Glutamatergic neuron (in vitro differentiated cells): Measurements from ENCODE around the gene RXFP1. TPM values are rescaled to one million over a fixed set of nuclear protein-coding genes. Genes with fewer than 3 reads are reported as not detected.

Experiments used
- DNase-seq: peaks from one replicate; pipeline ENCODE4 v3.0.0; 2022
- H3K27ac Mint-ChIP-seq: one replicate; pipeline ENCODE4 v1.8.0; 2020; ENCODE audit warnings: mild to moderate bottlenecking, mixed read lengths, inconsistent platforms; ENCODE audit not compliant: unreplicated experiment
- H3K27me3 Mint-ChIP-seq: one replicate; pipeline ENCODE4 v1.8.0; 2020; ENCODE audit warnings: mild to moderate bottlenecking, moderate library complexity, mixed read lengths, inconsistent platforms; ENCODE audit not compliant: unreplicated experiment
- H3K36me3 Mint-ChIP-seq: one replicate; pipeline ENCODE4 v1.8.0; 2020; ENCODE audit warnings: mild to moderate bottlenecking, mixed read lengths, inconsistent platforms; ENCODE audit not compliant: unreplicated experiment
- H3K4me1 Mint-ChIP-seq: one replicate; pipeline ENCODE4 v1.8.0; 2020; ENCODE audit warnings: mild to moderate bottlenecking, low read depth, mixed read lengths, inconsistent platforms; ENCODE audit not compliant: unreplicated experiment
- H3K4me3 Mint-ChIP-seq: one replicate; pipeline ENCODE4 v1.8.0; 2020; ENCODE audit warnings: mild to moderate bottlenecking, mixed read lengths, inconsistent platforms; ENCODE audit not compliant: unreplicated experiment
- H3K9me3 Mint-ChIP-seq: one replicate; pipeline ENCODE4 v1.8.0; 2020; ENCODE audit warnings: mild to moderate bottlenecking, moderate library complexity, mixed read lengths, inconsistent platforms; ENCODE audit not compliant: unreplicated experiment
- CTCF ChIP-seq: fragments of 200-600 bp; sonication (generic); IDR thresholded peaks from one replicate; pipeline ENCODE4 v1.5.0; 2021; ENCODE audit not compliant: partially characterized antibody, unreplicated experiment
- long read RNA-seq: library from polyadenylated mRNA; unstranded; transcript quantifications from one replicate; pipeline ENCODE4 v2.0.0, GENCODE V29; 2020; ENCODE audit not compliant: unreplicated experiment
- total RNA-seq: library from RNA; stranded (reverse); fragmentation: NEBNext Ultra II Directional; extraction: Animal tissue kit (Norgen Biotek cat#: 25700); gene quantifications from one replicate; pipeline ENCODE4 v1.2.1, GENCODE V29; 2021; ENCODE audit not compliant: unreplicated experiment

Gene RXFP1
- total RNA-seq, result not detected
- long read RNA-seq, result 0 reads

DNA sequence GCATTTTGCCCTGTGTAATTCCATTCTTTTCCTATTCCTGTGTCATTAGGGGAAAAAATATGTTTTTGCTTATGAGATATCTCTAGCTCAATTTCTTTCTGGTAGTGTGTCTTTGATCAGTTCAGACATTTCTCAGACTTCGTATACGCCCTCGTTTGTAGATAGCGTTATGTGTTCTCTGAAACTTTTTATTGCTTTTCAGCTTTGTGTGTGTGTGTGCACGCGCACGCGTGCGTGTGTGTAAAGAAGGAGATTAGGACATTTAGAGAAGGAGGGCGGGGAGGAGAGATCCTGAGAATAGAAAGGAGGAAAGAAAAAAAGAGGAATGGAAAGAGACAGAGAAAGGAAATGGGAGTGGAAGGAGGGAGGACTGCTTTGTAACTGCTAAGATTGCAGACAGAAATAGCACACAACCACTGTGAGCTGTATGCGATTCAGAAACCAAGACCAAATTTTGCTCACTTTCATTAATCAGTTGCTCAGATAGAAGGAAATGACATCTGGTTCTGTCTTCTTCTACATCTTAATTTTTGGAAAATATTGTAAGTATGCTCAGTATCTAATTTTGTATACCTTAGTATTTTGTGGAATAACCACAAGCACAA, at the start of gene RXFP1:
TSS of gene RXFP1 (plus strand) at position 399 of the 605 bp plus-strand sequence. CDS start at position 494, 95 bp downstream.
- no peak within 1 kb of the TSS for H3K4me3 Mint-ChIP-seq

DNA sequence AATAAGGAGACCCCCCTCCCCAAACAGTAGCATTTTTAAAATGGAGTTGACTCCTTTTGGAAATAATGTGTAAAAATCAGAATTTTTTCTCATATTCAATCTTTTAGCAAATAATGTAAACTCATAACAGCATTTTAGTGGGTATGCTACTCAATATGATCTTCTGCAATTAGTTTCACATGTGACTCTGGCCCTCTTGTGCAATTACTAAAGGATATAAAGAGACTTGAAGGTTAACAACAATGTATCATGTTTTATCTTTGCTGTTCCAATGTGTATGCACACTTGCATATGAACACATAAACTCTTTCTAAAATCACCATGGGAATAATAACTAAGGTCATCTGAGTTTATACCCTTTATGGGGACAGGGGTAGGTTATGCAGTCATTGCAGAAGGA, 39.9 kb upstream of the RXFP1 start:
- no peak for TF ChIP-seq CTCF
- DNase-seq, result no peak
- H3K27me3 Mint-ChIP-seq, result no peaks in the 10 kb centered on the region
- H3K4me1 Mint-ChIP-seq, result no peaks in the 10 kb centered on the region
- H3K36me3 Mint-ChIP-seq, result no peaks in the 10 kb centered on the region
- H3K27ac Mint-ChIP-seq, result no peak overlapping the region
- H3K9me3 Mint-ChIP-seq, result no peaks in the 10 kb centered on the region
- no peak overlapping the region for H3K4me3 Mint-ChIP-seq

More for the DNA sequence above, at the start of gene RXFP1:
- Mint-ChIP-seq H3K9me3 (no peaks in the 10 kb centered on the region), H3K36me3 (no peaks in the 10 kb centered on the region), H3K27me3 (peaks cover 2% of the 10 kb centered on the region), H3K4me1 (no peaks in the 10 kb centered on the region), H3K27ac (no peak within 1 kb of the TSS)
- DNase-seq, result no peak
- no peak for TF ChIP-seq CTCF

GRCh38 chr4:158484173-158484885, 37.4 kb upstream of the RXFP1 start:
- no peak for DNase-seq
- no peak overlapping the region for H3K27ac Mint-ChIP-seq
- no peak overlapping the region for H3K4me3 Mint-ChIP-seq
- H3K9me3 Mint-ChIP-seq, result no peaks in the 10 kb centered on the region
- H3K36me3 Mint-ChIP-seq, result no peaks in the 10 kb centered on the region
- no peak for TF ChIP-seq CTCF
- H3K27me3 Mint-ChIP-seq, result no peaks in the 10 kb centered on the region
- H3K4me1 Mint-ChIP-seq, result no peaks in the 10 kb centered on the region

DNA sequence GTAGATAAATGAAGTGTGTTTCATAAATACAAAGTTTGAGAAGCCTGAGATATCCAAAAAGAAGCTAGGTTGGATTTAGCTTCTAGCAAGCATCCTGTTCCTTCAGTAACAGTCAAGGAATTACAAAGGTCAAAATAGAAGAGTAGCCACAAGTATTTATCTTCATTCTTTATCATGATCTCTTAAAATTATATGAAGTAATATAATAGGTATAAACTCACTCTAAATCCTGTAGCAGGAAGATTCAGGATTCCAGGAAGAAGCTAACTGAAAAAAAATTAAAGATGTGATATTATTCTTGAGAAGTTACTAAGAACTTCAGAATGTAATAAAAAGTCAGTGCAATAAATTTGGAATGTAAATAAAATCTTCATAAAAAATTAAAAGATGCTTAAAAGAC, 31.1 kb upstream of the RXFP1 start:
- Mint-ChIP-seq H3K4me3 (no peak overlapping the region), H3K9me3 (no peaks in the 10 kb centered on the region), H3K36me3 (no peaks in the 10 kb centered on the region), H3K4me1 (no peaks in the 10 kb centered on the region), H3K27ac (no peak overlapping the region), H3K27me3 (no peaks in the 10 kb centered on the region)
- DNase-seq, result no peak
- TF ChIP-seq CTCF, result no peak

DNA sequence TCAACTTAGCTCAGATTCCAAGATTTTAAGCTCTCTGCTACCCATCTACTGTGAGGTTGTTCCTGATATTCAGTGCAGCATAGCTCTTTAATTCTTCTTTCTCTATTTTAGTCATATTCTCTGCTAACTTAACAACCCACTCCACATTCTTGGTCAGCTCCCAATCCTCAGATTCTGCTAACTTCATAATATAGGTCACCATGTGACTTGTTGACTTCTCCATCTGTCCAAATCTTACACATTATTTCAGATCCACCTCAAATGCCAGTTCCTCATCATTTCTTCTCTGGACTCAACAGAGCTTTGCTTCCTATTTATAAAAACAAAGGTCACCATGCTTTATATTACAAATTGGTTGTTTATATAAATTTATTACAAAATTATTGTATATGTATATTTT, 29.3 kb upstream of the RXFP1 start:
- no peak for DNase-seq
- Mint-ChIP-seq H3K4me3 (no peak overlapping the region), H3K27me3 (no peaks in the 10 kb centered on the region), H3K4me1 (no peaks in the 10 kb centered on the region), H3K9me3 (no peaks in the 10 kb centered on the region), H3K36me3 (no peaks in the 10 kb centered on the region), H3K27ac (no peak overlapping the region)
- TF ChIP-seq CTCF, result no peak
